Measurements from ENCODE around the gene LRIT1.

LRIT1 gene

GRCh38 chr10:84254552-84255478, 13.5 kb upstream of the LRIT1 start:
- no peak for DNase-seq (ENCODE audit: low read depth)

GRCh38 chr10:84248794-84249193, 7.4 kb upstream of the LRIT1 start:
- no peak for DNase-seq (ENCODE audit: low read depth)

DNA sequence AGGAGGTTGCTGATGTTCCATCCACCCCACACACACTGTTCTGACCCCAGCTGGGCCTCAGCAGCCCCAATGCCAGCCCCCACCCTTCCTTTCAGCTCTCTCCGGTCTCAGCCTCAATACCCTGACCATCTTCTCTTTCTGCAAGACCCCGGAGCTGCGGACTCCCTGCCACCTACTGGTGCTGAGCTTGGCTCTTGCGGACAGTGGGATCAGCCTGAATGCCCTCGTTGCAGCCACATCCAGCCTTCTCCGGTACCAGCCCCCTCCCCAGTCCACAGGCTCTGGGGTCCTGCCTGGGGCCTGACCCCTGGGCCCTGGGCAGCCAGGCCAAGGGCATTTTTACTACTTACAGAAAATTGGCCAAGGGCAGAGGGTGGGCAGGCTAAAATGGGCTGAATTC, 6.2 kb upstream of the LRIT1 start:
- no peak for DNase-seq (ENCODE audit: low read depth)

- DNase-seq (ENCODE audit: low read depth) = no peak
These were observed 3.4 kb upstream of the LRIT1 start, which contains the start of gene RGR for GRCh38 chr10:84244651-84245270. RGR (plus strand) TSS chr10:84245053; CDS start chr10:84245091, 38 bp downstream.

DNA sequence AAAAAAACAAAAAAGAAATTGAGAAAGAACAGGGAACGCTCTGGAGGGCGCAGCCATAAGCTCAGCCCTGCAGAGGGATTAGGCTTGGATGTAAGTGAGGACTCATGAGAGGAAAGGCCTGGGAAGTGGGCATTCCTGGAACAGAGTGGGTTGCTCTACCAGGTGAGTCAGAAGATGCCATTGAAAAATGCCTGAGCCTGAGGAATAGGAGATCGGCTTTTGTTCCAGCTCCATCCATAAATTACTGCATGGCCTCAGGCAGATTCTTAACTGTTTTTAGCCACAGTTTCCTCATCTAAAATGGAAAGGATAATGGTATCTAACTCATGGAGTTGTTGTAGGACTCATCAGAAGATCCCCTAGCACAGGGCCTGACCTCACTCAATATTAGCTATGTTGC, 2.4 kb upstream of the LRIT1 start:
- DNase-seq (ENCODE audit: low read depth) = no peak

DNA sequence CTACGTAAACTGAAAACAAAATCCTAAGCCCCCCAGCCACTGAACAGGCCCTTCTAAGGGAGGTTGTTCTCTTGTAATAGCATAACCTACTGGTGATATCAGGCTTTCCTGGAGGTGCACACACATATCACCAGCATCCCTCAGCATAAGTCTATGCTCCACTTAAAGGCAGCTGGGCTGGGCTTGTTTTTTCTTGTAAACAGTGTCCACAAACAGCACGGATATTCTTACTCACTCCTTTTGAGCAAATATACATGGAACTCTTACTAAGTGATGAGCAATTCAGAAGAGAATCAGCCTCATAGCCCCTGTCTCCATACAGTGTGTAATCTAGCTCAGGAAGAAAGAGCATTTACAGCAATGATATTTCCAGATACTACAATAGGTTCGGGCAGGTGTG, 2.4 kb downstream of the LRIT1 start:
- no peak for DNase-seq (ENCODE audit: low read depth)

GRCh38 chr10:84237199-84238051, 3.9 kb downstream of the LRIT1 start:
- DNase-seq (ENCODE audit: low read depth) = no peak

GRCh38 chr10:84236807-84237198, 4.5 kb downstream of the LRIT1 start:
- DNase-seq (ENCODE audit: low read depth) = no peak

DNA sequence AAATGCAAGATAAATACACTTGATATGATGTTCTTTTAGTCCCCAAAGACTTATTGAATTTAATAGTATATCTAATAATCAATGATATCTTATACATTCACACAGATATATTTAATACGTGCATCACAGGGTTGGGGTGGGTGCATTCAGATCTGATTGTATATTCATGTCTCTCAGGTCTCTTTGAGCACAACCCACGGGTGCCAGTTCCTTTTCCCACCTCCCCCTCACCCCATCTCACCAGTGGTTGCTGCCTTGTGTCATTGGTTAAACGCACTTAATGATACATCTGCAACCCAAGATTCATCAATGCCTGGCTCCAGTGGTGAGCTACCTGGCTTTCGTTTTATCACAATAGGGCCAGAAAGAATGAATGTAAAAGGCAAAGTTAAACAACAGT, 6.2 kb downstream of the LRIT1 start:
- no peak for DNase-seq (ENCODE audit: low read depth)

GRCh38 chr10:84234479-84234878, 6.9 kb downstream of the LRIT1 start:
- DNase-seq (ENCODE audit: low read depth) = no peak

DNA sequence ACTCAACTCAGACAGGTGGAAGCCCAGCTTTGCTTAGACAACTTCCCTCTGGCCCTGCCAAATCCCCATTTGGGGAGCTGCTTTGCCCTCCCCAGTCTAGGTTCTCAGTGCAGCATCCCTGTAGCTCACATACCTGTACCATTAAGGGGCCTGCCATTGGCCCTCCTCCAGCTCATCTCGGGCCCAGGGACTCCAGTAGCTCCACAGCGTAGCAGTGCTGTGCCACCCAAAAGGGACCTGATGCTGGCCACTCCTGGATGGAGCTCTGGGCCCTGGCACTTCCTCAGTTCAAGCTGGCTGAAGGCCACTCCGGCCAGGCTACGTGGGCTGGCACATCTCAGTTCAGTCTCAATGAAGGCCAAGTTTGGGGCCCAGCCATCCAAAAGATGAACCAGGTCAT, 7.4 kb downstream of the LRIT1 start:
- DNase-seq (ENCODE audit: low read depth) = no peak

DNA sequence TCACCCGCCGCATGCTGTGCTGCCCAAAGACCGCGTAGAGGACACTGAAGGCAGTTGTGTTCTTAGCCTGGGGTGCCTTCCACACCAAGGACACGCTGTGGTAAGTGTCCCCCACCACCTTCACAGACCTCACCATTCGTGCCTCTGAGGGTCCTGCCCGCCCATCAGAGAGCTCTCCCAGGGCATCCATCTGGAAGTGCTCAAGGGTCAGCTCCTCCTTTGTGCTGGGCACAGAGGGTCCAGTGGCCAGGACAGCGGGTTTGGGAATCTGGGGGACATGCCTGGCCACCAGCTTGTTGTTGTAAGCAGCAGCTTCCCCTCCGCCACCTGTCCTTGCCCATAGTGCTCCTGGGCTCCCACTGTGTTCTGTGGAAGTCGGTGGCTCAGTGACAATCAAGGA, 9.0 kb downstream of the LRIT1 start:
- no peak for DNase-seq (ENCODE audit: low read depth)

DNA sequence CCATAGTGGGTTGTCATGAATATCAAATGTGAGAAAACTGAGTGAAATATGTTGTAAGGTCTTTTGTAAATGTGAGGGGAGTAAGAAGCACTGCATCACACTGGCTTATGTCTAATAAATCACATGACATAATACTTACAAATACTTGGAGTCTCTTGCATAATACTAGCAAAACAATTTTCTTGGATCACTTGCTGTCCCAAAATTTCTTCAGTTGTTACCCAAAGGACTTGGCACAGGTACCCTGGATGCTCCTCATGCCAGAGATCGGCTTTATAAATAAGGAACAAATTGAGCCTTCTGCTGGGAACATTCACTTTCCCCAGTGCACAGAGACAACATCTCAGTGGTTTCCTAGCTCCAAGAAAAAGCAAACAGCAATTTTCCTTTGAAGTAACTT, 11.0 kb downstream of the LRIT1 start:
- no peak for DNase-seq (ENCODE audit: low read depth)

DNA sequence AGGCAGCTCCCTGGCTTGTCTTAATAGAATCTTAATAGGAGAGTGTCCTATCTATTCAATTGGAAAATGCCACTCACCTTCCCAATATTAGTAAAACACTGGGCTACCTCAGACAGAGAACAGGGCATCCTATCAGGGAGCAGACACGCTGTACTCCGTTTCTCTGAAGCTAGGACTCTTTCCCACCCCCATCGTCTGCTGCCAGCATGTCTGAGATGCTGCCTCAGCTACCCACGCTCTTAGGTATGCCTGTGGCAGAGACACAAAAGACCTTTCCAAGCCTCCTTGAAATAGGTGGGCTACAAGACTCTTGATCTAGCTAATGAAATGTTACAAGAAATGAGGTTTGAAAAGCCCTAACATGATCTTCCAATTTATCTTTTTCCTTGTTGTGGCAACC, 13.5 kb downstream of the LRIT1 start:
- DNase-seq (ENCODE audit: low read depth) = no peak

DNA sequence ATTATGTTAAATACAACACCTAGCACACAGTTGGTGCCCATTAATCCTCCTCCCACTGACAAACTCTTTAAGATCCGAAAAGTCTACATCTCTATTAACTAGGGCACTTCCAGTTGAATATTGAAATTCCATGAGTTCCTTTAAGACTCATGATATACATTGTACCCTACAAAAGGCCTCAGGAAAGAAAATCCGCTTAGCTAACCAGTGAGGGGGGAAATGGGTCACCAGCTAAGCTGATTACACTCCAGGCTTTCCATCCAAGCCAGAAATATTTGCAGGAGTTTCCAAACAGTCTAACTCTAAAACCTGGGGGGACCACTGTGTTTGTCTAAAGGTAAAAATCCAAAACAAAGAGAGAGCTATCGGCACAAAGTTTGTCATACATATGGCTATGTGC, 14.7 kb downstream of the LRIT1 start:
- DNase-seq (ENCODE audit: low read depth) = no peak

GRCh38 chr10:84225427-84226173, 15.7 kb downstream of the LRIT1 start, which contains the start of gene LRIT2:
LRIT2 (minus strand) TSS chr10:84225544; CDS start chr10:84225520, 24 bp downstream.
- DNase-seq (ENCODE audit: low read depth) = no peak

GRCh38 chr10:84224411-84225028, 16.8 kb downstream of the LRIT1 start:
- DNase-seq (ENCODE audit: low read depth) = peak; percentile 2

- DNase-seq (ENCODE audit: low read depth) = no peak
These were observed 19.4 kb downstream of the LRIT1 start for GRCh38 chr10:84221916-84222315.

DNA sequence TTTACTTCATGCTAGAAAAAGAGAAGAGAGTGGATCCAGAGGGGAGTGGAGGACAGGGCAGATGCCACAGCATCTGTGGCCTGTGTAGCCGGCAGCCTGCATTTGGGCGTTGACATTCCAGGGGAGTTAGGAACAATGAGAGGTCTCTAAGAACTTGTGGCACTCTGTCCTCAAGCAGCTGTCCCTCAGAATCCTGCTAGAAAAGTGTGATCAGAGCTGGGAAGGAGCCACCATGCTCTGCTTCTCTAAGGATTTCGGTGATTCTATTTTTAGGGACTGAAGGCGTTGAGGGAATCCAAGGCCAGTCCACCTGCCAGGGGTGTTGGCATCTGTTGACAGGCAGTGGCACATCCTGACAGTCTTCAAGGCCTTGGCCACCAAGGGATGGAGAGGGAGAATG, 23.6 kb downstream of the LRIT1 start:
- no peak for DNase-seq (ENCODE audit: low read depth)

DNA sequence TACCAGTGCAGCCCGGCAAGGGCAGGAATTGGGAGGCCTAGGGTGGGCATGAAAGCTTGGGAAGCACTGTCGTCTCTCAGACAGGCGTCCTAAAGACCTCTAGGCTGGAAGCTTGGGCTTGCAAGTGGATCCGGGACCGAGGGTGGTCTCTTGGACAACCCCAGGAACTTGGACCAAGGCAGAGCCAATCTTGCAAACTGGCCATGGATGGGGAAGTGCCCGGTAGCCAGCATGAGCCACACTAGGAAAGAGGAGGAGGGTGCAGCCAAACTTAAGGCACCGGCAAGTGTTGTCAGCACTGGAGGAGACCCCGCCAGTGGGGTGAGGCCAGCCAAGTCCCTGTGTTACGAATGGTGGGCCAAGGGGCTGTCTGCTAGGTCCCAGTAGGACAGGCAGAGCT, 24.5 kb downstream of the LRIT1 start:
- DNase-seq (ENCODE audit: low read depth) = no peak

- DNase-seq (ENCODE audit: low read depth) = no peak
These were observed 26.6 kb downstream of the LRIT1 start for GRCh38 chr10:84214612-84215235.
